Heart left ventricle (tissue), 16 donors: ENCODE results near the gene BTBD18. TPM values are rescaled to one million over a fixed set of nuclear protein-coding genes. Genes with fewer than 3 reads are reported as not detected.

Experiments
- ATAC-seq, 4 donors: fragments of 200-7000 bp; cut with Tn5 transposase; one replicate each; pipeline ENCODE4 v1.9.1; 2020 to 2022; ENCODE audit warnings: moderate library complexity in 4 of 4, mild to moderate bottlenecking in 3 of 4, moderate number of reproducible peaks in 1 of 4
- DNase-seq, 5 donors: peaks; one replicate each; pipeline ENCODE4 v3.0.0-alpha.2; 2020
- H3K27ac ChIP-seq, 12 donors: fragments of 200-600 bp; sonication (generic) in 4 of 12; one replicate each; pipeline versions ENCODE4 v1.5.0 to v1.8.0; 2016 to 2022; ENCODE audit warnings: mild to moderate bottlenecking in 2 of 12
- H3K27me3 ChIP-seq, 9 donors: fragments of 200-600 bp; sonication (generic) in 2 of 9; one replicate each; pipeline versions ENCODE4 v1.5.1 to v1.8.0; 2016 to 2022; ENCODE audit warnings: mild to moderate bottlenecking in 3 of 9
- H3K36me3 ChIP-seq, 9 donors: fragments of 200-600 bp; sonication (generic) in 2 of 9; one replicate each; pipeline versions ENCODE4 v1.5.0 to v1.8.0; 2018 to 2022; ENCODE audit warnings: mild to moderate bottlenecking in 2 of 9
- H3K4me1 ChIP-seq, 12 donors: fragments of 200-600 bp; sonication (generic) in 4 of 12; one replicate each; pipeline versions ENCODE4 v1.5.0 to v1.8.0; 2016 to 2022; ENCODE audit warnings: mild to moderate bottlenecking in 3 of 12
- H3K4me3 ChIP-seq, 12 donors: fragments of 200-600 bp; sonication (generic) in 4 of 12; one replicate each; pipeline versions ENCODE4 v1.5.0 to v1.8.0; 2017 to 2022; ENCODE audit warnings: mild to moderate bottlenecking in 9 of 12, moderate library complexity in 4 of 12
- H3K9me3 ChIP-seq, 12 donors: fragments of 200-600 bp; sonication (generic) in 4 of 12; one replicate each; pipeline versions ENCODE4 v1.5.0 to v1.8.0; 2016 to 2022; ENCODE audit warnings: mild to moderate bottlenecking in 1 of 12
- CTCF ChIP-seq, 12 donors: fragments of 200-600 bp; sonication (generic) in 4 of 12; IDR thresholded peaks; one replicate each; pipeline versions ENCODE4 v1.5.0 to v1.8.0; 2018 to 2022; ENCODE audit warnings: antibody characterized with exemption in 12 of 12, mild to moderate bottlenecking in 5 of 12
- POLR2A ChIP-seq, 2 donors: fragments of 450-650 bp; IDR thresholded peaks; one replicate each; pipeline ENCODE4 v1.6.1; 2017; ENCODE audit warnings: antibody characterized with exemption in 2 of 2, mild to moderate bottlenecking in 2 of 2, moderate library complexity in 2 of 2
- WGBS, 4 donors: extraction: QIAGEN DNeasy Blood & Tissue Kit in 2 of 4; methylation state at CpG; one replicate each; pipeline versions ENCODE4 v1.1.5 to v1.1.7; 2013 to 2018; 5-methylcytosine and 5-hydroxymethylcytosine counted together
- intact Hi-C, 10 donors: fragments of 100-400 bp; cut with DNase I; formaldehyde crosslinking; loops; one replicate each; pipeline versions ENCODE4 v1.11.1 to v1.14.2; 2022
- polyA plus RNA-seq, 2 donors: library from polyadenylated mRNA; stranded (reverse); fragments of 200-250 nt; gene quantifications; one replicate each; pipeline ENCODE4 v1.2.3, GENCODE V29; 2013
- total RNA-seq, 9 donors: library from RNA; depleted of rRNA in 2 of 9; stranded (reverse); fragments of >200 nt in 2 of 9; fragmentation: NEBNext Ultra II Directional in 3 of 9; extraction: Animal tissue kit (Norgen Biotek cat#: 25700) in 3 of 9; gene quantifications; one replicate each; pipeline versions ENCODE4 v1.1.0 to v1.2.4, GENCODE V29; 2016 to 2023
- donor health status: ischemic (EF 13 %, LVEDD 7.1; RV severe dilation, severe dysfunction).
- donor health status: healthy with polysubstance abuse.
- donor health status: DM: no; HTN: yes; CAD: no.
- donor health status: DM: no; HTN: no; CAD: no.
- donor health status: ischemic (EF 25% LVEDD 6.9; RV normal size, moderate dysfunction).
- donor health status: ischemic (EF 25% LVEDD 5.7; RV mildly dilated, moderate dysfunction).
- donor health status: healthy.
- donor health status: DM: yes; HTN: yes; CAD: no.
- donor health status: ischemic (EF 35%, LVEDD 5.7; RV mildly dilated, moderate dysfunction).
- donor health status: nonischemic (EF 11% LVEDD 7.7; RV severe dilation, severe dysfunction).
- donor health status: DM: yes; HTN: yes; CAD: no.
- donor health status: PGD.
- donor health status: ischemic (EF 29% LVEDD 5.4; RV normal size, mild dysfunction).
- donor health status: nonischemic (EF 23%, LVEDD 6.1; RV moderate dilation, normal function).

BTBD18 gene
- total and polyA plus RNA-seq, 11 donors = 0.11 TPM; not detected in 10

- no peak for ATAC-seq
- no peak for DNase-seq
- WGBS, 4 donors = 5 to 15% (median 11%) methylated on average over 2 of the region's 2 CpGs
Observed at GRCh38 chr11:57764566-57764965, 12.9 kb upstream of the BTBD18 start.

GRCh38 chr11:57764021-57764420 is 12.4 kb upstream of the BTBD18 start:
- no peaks in the 10 kb centered on the region for H3K9me3 ChIP-seq
- H3K36me3 ChIP-seq = peaks cover 0 to 3% (median 0%) of the 10 kb centered on the region in 9 donors
- intact Hi-C loops = loop anchor here in 5 of 10 donors (5.0 kb wide), 2 partner anchors 33 to 38 kb away; no protein-coding TSS in a partner anchor
- DNase-seq (no peak), ATAC-seq (no peak)
- no peak for TF ChIP-seq POLR2A (IDR thresholded peaks at IDR 0.05)
- no peak for TF ChIP-seq CTCF (IDR thresholded peaks at IDR 0.05)
- WGBS, 4 donors = 16 to 20% (median 17%) methylated on average over 4 of the region's 4 CpGs
- no peaks in the 10 kb centered on the region for H3K27me3 ChIP-seq
- peaks cover 0 to 60% (median 43%) of the 10 kb centered on the region in 12 donors for H3K4me1 ChIP-seq
- H3K27ac ChIP-seq = peak overlapping the region in 11 of 12 donors; percentile 14 to 97 (median 92)
- H3K4me3 ChIP-seq = peak overlapping the region; percentile 49 to 76 (median 66)

More at GRCh38 chr11:57764566-57764965, 12.9 kb upstream of the BTBD18 start:
- intact Hi-C loops = loop anchor here in 5 of 10 donors (5.0 kb wide), 2 partner anchors 33 to 38 kb away; no protein-coding TSS in a partner anchor
- peaks cover 0 to 66% (median 48%) of the 10 kb centered on the region in 12 donors for H3K4me1 ChIP-seq
- no peaks in the 10 kb centered on the region for H3K27me3 ChIP-seq
- TF ChIP-seq CTCF (IDR thresholded peaks at IDR 0.05) (no peak), POLR2A (IDR thresholded peaks at IDR 0.05) (no peak)
- no peaks in the 10 kb centered on the region for H3K9me3 ChIP-seq
- H3K4me3 ChIP-seq = peak overlapping the region in 11 of 12 donors; percentile 1 to 76 (median 66)
- peak overlapping the region in 11 of 12 donors; percentile 2 to 96 (median 91) for H3K27ac ChIP-seq
- H3K36me3 ChIP-seq = peaks cover 0 to 3% (median 0%) of the 10 kb centered on the region in 9 donors

GRCh38 chr11:57763568-57763967 is 11.9 kb upstream of the BTBD18 start:
- peak in 3 of 4 donors; percentile 34 to 60 (median 38) for ATAC-seq
- Histone ChIP-seq H3K36me3 (peaks cover 0 to 3% (median 0%) of the 10 kb centered on the region in 9 donors), H3K4me1 (peaks cover 0 to 56% (median 38%) of the 10 kb centered on the region in 12 donors), H3K9me3 (no peaks in the 10 kb centered on the region), H3K27me3 (no peaks in the 10 kb centered on the region), H3K27ac (peak overlapping the region in 11 of 12 donors; percentile 10 to 97 (median 92)), H3K4me3 (peak overlapping the region; percentile 49 to 76 (median 66))
- intact Hi-C loops = loop anchor here in 8 of 10 donors (2.0 to 5.0 kb wide), 5 partner anchors 13 to 39 kb away; no protein-coding TSS in a partner anchor
- TF ChIP-seq POLR2A (IDR thresholded peaks at IDR 0.05) = no peak
- peak in 6 of 12 donors; percentile 35 to 53 (median 38) for TF ChIP-seq CTCF (IDR thresholded peaks at IDR 0.05)
- DNase-seq = no peak
- 0 to 5% (median 1%) methylated on average over 1 of the region's 1 CpG for WGBS, 4 donors

GRCh38 chr11:57762235-57762861 is 10.7 kb upstream of the BTBD18 start:
- 0 to 1% (median 1%) methylated on average over 9 of the region's 9 CpGs for WGBS, 4 donors
- TF ChIP-seq POLR2A (IDR thresholded peaks at IDR 0.05) (no peak), CTCF (IDR thresholded peaks at IDR 0.05) (no peak)
- Histone ChIP-seq H3K4me1 (peaks cover 0 to 47% (median 32%) of the 10 kb centered on the region in 12 donors), H3K36me3 (peaks cover 0 to 3% (median 0%) of the 10 kb centered on the region in 9 donors), H3K27ac (peak overlapping the region; percentile 84 to 97 (median 92)), H3K4me3 (peak overlapping the region; percentile 49 to 76 (median 66)), H3K27me3 (no peaks in the 10 kb centered on the region), H3K9me3 (no peaks in the 10 kb centered on the region)
- DNase-seq (no peak), ATAC-seq (peak in 2 of 4 donors; percentile 44 to 50)
- intact Hi-C loops = loop anchor here in 8 of 10 donors (1.0 to 5.0 kb wide), 6 partner anchors 14 to 40 kb away; partner anchors contain the start of gene SELENOH (in 1 of the 8)
